ENCODE results near the gene HNRNPDL. TPM values are rescaled to one million over a fixed set of nuclear protein-coding genes. Genes with fewer than 3 reads are reported as not detected.
"Not testable (repeated sequence)": the region's sequence is repeated elsewhere in the genome, so short reads cannot be mapped to it uniquely, and the experiment has no call there.

The HNRNPDL gene
- total RNA-seq = 77.0 TPM

- peak; percentile 84 to 96 (median 93) for DNase-seq (ENCODE audit: low read depth in 2 of 3, low spot score in 2 of 3)
Observed at GRCh38 chr4:82430193-82430963, at the start of gene HNRNPDL, which contains the start of gene ENOPH1. Gene HNRNPDL, minus strand, starts transcription at chr4:82430462. Its CDS starts 772 bp downstream, at chr4:82429690. Gene ENOPH1, plus strand, starts transcription at chr4:82430590. Its CDS starts 240 bp downstream, at chr4:82430830.

GRCh38 chr4:82479562-82479961, 49.3 kb upstream of the HNRNPDL start:
- DNase-seq (ENCODE audit: low read depth in 2 of 3, low spot score in 2 of 3) = no peak

- DNase-seq (ENCODE audit: low read depth in 2 of 3, low spot score in 2 of 3) = not testable (repeated sequence)
Observed at GRCh38 chr4:82477469-82477868, 47.2 kb upstream of the HNRNPDL start.

GRCh38 chr4:82475931-82476330, 45.7 kb upstream of the HNRNPDL start:
- not testable (repeated sequence) for DNase-seq (ENCODE audit: low read depth in 2 of 3, low spot score in 2 of 3)

GRCh38 chr4:82473621-82474164, 43.4 kb upstream of the HNRNPDL start:
- no peak for DNase-seq (ENCODE audit: low read depth in 2 of 3, low spot score in 2 of 3)

- not testable (repeated sequence) for DNase-seq (ENCODE audit: low read depth in 2 of 3, low spot score in 2 of 3)
Observed at GRCh38 chr4:82473080-82473479, 42.8 kb upstream of the HNRNPDL start.

GRCh38 chr4:82469791-82470345, 39.6 kb upstream of the HNRNPDL start:
- DNase-seq (ENCODE audit: low read depth in 2 of 3, low spot score in 2 of 3) = no peak

- no peak for DNase-seq (ENCODE audit: low read depth in 2 of 3, low spot score in 2 of 3)
Observed at GRCh38 chr4:82467471-82467870, 37.2 kb upstream of the HNRNPDL start.

- DNase-seq (ENCODE audit: low read depth in 2 of 3, low spot score in 2 of 3) = no peak
Observed at GRCh38 chr4:82463221-82463620, 33.0 kb upstream of the HNRNPDL start.

- DNase-seq (ENCODE audit: low read depth in 2 of 3, low spot score in 2 of 3) = peak; percentile 66 to 92 (median 80)
Observed at GRCh38 chr4:82462415-82462831, 32.2 kb upstream of the HNRNPDL start.

GRCh38 chr4:82461710-82462109, 31.4 kb upstream of the HNRNPDL start:
- DNase-seq (ENCODE audit: low read depth in 2 of 3, low spot score in 2 of 3) = no peak

GRCh38 chr4:82458729-82459128, 28.5 kb upstream of the HNRNPDL start:
- no peak for DNase-seq (ENCODE audit: low read depth in 2 of 3, low spot score in 2 of 3)

- DNase-seq (ENCODE audit: low read depth in 2 of 3, low spot score in 2 of 3) = no peak
Observed at GRCh38 chr4:82457266-82457665, 27.0 kb upstream of the HNRNPDL start.

- no peak for DNase-seq (ENCODE audit: low read depth in 2 of 3, low spot score in 2 of 3)
Observed at GRCh38 chr4:82452026-82452425, 21.8 kb upstream of the HNRNPDL start.

- no peak for DNase-seq (ENCODE audit: low read depth in 2 of 3, low spot score in 2 of 3)
Observed at GRCh38 chr4:82450966-82451755, 20.9 kb upstream of the HNRNPDL start.

GRCh38 chr4:82447886-82448285, 17.6 kb upstream of the HNRNPDL start:
- no peak for DNase-seq (ENCODE audit: low read depth in 2 of 3, low spot score in 2 of 3)

- DNase-seq (ENCODE audit: low read depth in 2 of 3, low spot score in 2 of 3) = no peak
Observed at GRCh38 chr4:82439088-82439487, 8.8 kb upstream of the HNRNPDL start.

- no peak for DNase-seq (ENCODE audit: low read depth in 2 of 3, low spot score in 2 of 3)
Observed at GRCh38 chr4:82437285-82438005, 7.2 kb upstream of the HNRNPDL start.

- DNase-seq (ENCODE audit: low read depth in 2 of 3, low spot score in 2 of 3) = no peak
Observed at GRCh38 chr4:82436780-82437179, 6.5 kb upstream of the HNRNPDL start.

- DNase-seq (ENCODE audit: low read depth in 2 of 3, low spot score in 2 of 3) = no peak
Observed at GRCh38 chr4:82436130-82436529, 5.9 kb upstream of the HNRNPDL start.

All from hematopoietic multipotent progenitor cell (in vitro differentiated cells).